IMR-90 (cell line): Measurements from ENCODE around the gene USP30. TPM values are rescaled to one million over a fixed set of nuclear protein-coding genes. Genes with fewer than 3 reads are reported as not detected.

Source experiments
- ATAC-seq: fragments of 200-7000 bp; cut with Tn5 transposase; 2 replicates; pipeline ENCODE4 v1.9.1; 2020; ENCODE audit warnings: low read depth, mild to moderate bottlenecking, moderate library complexity
- BruUV-seq: library from RNA; stranded (reverse); fragments of 400-500 nt; replicated peaks from 2 replicates; lab custom pipeline; 2021; lab: Mats Ljungman, UMichigan
- CTCF ChIA-PET: fragments of 300-600 bp; formaldehyde crosslinking; extraction: SDS; loops from one replicate; lab custom pipeline; 2021; ENCODE audit warnings: antibody characterized with exemption; lab: Yijun Ruan, JAX
- POLR2A ChIA-PET: fragments of 300-600 bp; sonication (Branson Sonifier 250); formaldehyde crosslinking; loops from one replicate; lab custom pipeline; 2022; ENCODE audit warnings: antibody characterized with exemption; ENCODE audit not compliant: unreplicated experiment; lab: Charles Lee
- DNase-seq: peaks from one replicate; pipeline ENCODE4 v3.0.0; 2013
- H2AFZ ChIP-seq: replicated peaks from 2 replicates; pipeline ENCODE3; 2013; ENCODE audit warnings: low read length, mild to moderate bottlenecking; ENCODE audit not compliant: poor library complexity
- H2AK5ac ChIP-seq: 2 replicates; pipeline ENCODE4 v1.6.1; 2013; ENCODE audit warnings: low read depth, low read length, inconsistent platforms
- H2AK9ac ChIP-seq: replicated peaks from 2 replicates; pipeline ENCODE3; 2013; ENCODE audit warnings: mild to moderate bottlenecking, low read depth, low read length, moderate library complexity; ENCODE audit not compliant: poor library complexity
- H2BK120ac ChIP-seq: 2 replicates; pipeline ENCODE4 v1.6.1; 2013; ENCODE audit warnings: low read depth, low read length, inconsistent platforms
- H2BK15ac ChIP-seq: 3 replicates; pipeline ENCODE4 v1.6.1; 2013; ENCODE audit warnings: low read depth, low read length, inconsistent platforms
- H2BK20ac ChIP-seq: 2 replicates; pipeline ENCODE4 v1.6.1; 2013; ENCODE audit warnings: low read depth, mild to moderate bottlenecking, inconsistent platforms, low read length, moderate library complexity
- H2BK5ac ChIP-seq: 2 replicates; pipeline ENCODE4 v1.6.1; 2013; ENCODE audit warnings: mild to moderate bottlenecking, low read depth, low read length, inconsistent platforms; ENCODE audit not compliant: poor library complexity, severe bottlenecking
- H3K14ac ChIP-seq: replicated peaks from 2 replicates; pipeline ENCODE4 v1.6.1; 2013; ENCODE audit warnings: low read depth, low read length, inconsistent platforms
- H3K18ac ChIP-seq: 2 replicates; pipeline ENCODE4 v1.6.1; 2013; ENCODE audit warnings: low read depth, low read length, control low read depth
- H3K23ac ChIP-seq: 2 replicates; pipeline ENCODE4 v1.6.1; 2013; ENCODE audit warnings: low read depth, low read length, inconsistent platforms
- H3K27ac ChIP-seq: 2 replicates; pipeline ENCODE4 v1.5.1; 2013; ENCODE audit warnings: mild to moderate bottlenecking, control low read depth, low read length; ENCODE audit not compliant: insufficient read depth
- H3K27me3 ChIP-seq: 2 replicates; pipeline ENCODE4 v1.6.1; 2013; ENCODE audit warnings: low read length; ENCODE audit not compliant: control insufficient read depth, insufficient read depth
- H3K36me3 ChIP-seq: 2 replicates; pipeline ENCODE4 v1.6.1; 2013; ENCODE audit warnings: low read length, mixed read lengths; ENCODE audit not compliant: control insufficient read depth, insufficient read depth
- H3K4ac ChIP-seq: 2 replicates; pipeline ENCODE4 v1.6.1; 2013; ENCODE audit warnings: low read depth, low read length, inconsistent platforms
- H3K4me1 ChIP-seq: 2 replicates; pipeline ENCODE4 v1.6.1; 2013; ENCODE audit warnings: low read length, mixed read lengths; ENCODE audit not compliant: control insufficient read depth, insufficient read depth
- H3K4me2 ChIP-seq: 2 replicates; pipeline ENCODE4 v1.6.1; 2013; ENCODE audit warnings: low read depth, mild to moderate bottlenecking, control low read depth, low read length, moderate library complexity
- H3K4me3 ChIP-seq: 2 replicates; pipeline ENCODE4 v1.5.1; 2013; ENCODE audit warnings: low read depth, mild to moderate bottlenecking, control low read depth, low read length, moderate library complexity; ENCODE audit not compliant: insufficient read depth
- H3K56ac ChIP-seq: 2 replicates; pipeline ENCODE4 v1.6.1; 2013; ENCODE audit warnings: low read length, inconsistent platforms; ENCODE audit not compliant: insufficient read depth; ENCODE audit errors: extremely low read depth
- H3K79me1 ChIP-seq, 2 experiments: 2 replicates each; pipeline ENCODE4 v1.6.1; 2013; ENCODE audit warnings: low read length in 2 of 2, inconsistent platforms in 1 of 2, low read depth in 1 of 2
- H3K9ac ChIP-seq: 2 replicates; pipeline ENCODE4 v1.6.1; 2013; ENCODE audit warnings: low read depth, low read length, control low read depth
- H3K9me1 ChIP-seq: 2 replicates; pipeline ENCODE4 v1.6.1; 2013; ENCODE audit warnings: low read length, inconsistent platforms; ENCODE audit not compliant: insufficient read depth
- H3K9me3 ChIP-seq: 2 replicates; pipeline ENCODE4 v1.6.1; 2013; ENCODE audit warnings: low read length; ENCODE audit not compliant: control insufficient read depth, insufficient read depth
- H4K20me1 ChIP-seq: 2 replicates; pipeline ENCODE4 v1.6.1; 2013; ENCODE audit warnings: low read length, inconsistent platforms; ENCODE audit not compliant: insufficient read depth
- H4K5ac ChIP-seq: 2 replicates; pipeline ENCODE4 v1.6.1; 2013; ENCODE audit warnings: mild to moderate bottlenecking, low read depth, low read length, control low read depth
- H4K8ac ChIP-seq, 2 experiments: 2 replicates each; pipeline ENCODE4 v1.6.1; 2013; ENCODE audit warnings: low read depth in 2 of 2, low read length in 2 of 2, control low read depth in 1 of 2, inconsistent platforms in 1 of 2
- H4K91ac ChIP-seq: 2 replicates; pipeline ENCODE4 v1.6.1; 2013; ENCODE audit warnings: low read depth, low read length, inconsistent platforms; ENCODE audit not compliant: insufficient read depth
- FOS ChIP-seq: fragments of 150-350 bp; IDR thresholded peaks from 2 replicates; pipeline ENCODE4 v1.6.1; 2016; ENCODE audit warnings: low read depth, low read length
- MAZ ChIP-seq: IDR thresholded peaks from 2 replicates; pipeline ENCODE4 v1.6.1; 2012; ENCODE audit warnings: low read depth, mild to moderate bottlenecking, low read length, improper control_type of control experiment, moderate library complexity, borderline replicate concordance
- POLR2A ChIP-seq: IDR thresholded peaks from 2 replicates; pipeline ENCODE4 v1.6.1; 2012; ENCODE audit warnings: mild to moderate bottlenecking, low read depth, low read length
- RAD21 ChIP-seq: IDR thresholded peaks from 2 replicates; pipeline ENCODE4 v1.6.1; 2012; ENCODE audit warnings: low read length, improper control_type of control experiment
- RCOR1 ChIP-seq: IDR thresholded peaks from 2 replicates; pipeline ENCODE4 v1.6.1; 2012; ENCODE audit warnings: mild to moderate bottlenecking, low read length, improper control_type of control experiment; ENCODE audit not compliant: insufficient replicate concordance
- RFX5 ChIP-seq: IDR thresholded peaks from 2 replicates; pipeline ENCODE4 v1.8.0; 2012; ENCODE audit warnings: low read depth, mild to moderate bottlenecking, low read length, moderate library complexity
- SMC3 ChIP-seq: fragments of 150-350 bp; IDR thresholded peaks from 2 replicates; pipeline ENCODE4 v1.6.1; 2016; ENCODE audit warnings: low read depth, mild to moderate bottlenecking, antibody characterized with exemption, low read length, moderate library complexity
- WGBS, 2 experiments: methylation state at CpG; one replicate each; pipeline versions ENCODE4 v1.1.5 to v1.1.7; 2013; ENCODE audit warnings: missing lambda C conversion rate in 2 of 2; ENCODE audit not compliant: insufficient read length in 1 of 2; ENCODE audit errors: extremely low coverage in 2 of 2; 5-methylcytosine and 5-hydroxymethylcytosine counted together
- dilution Hi-C: fragments of 300-500 bp; cut with HindIII; formaldehyde crosslinking; loops from one replicate; pipeline ENCODE4 v1.14.3; 2018; ENCODE audit warnings: low sequenced_read_pairs; ENCODE audit not compliant: unreplicated experiment
- in situ Hi-C: fragments of 300-500 bp; cut with MboI; formaldehyde crosslinking; loops from 3 replicates; pipeline ENCODE4 v1.14.3; 2019; ENCODE audit warnings: low sequenced_read_pairs, inconsistent platforms, mixed read lengths
- intact Hi-C: fragments of 100-400 bp; cut with micrococcal nuclease; formaldehyde crosslinking; loops from 2 replicates; pipeline ENCODE4 v1.10.0; 2022
- polyA plus RNA-seq, 3 experiments: library from polyadenylated mRNA; depleted of rRNA; stranded (reverse); fragments of >200 nt; gene quantifications; 2 replicates each; pipeline ENCODE4 v1.2.3, GENCODE V29; 2012; ENCODE audit warnings: low replicate concordance in 1 of 3
- total RNA-seq: library from RNA; depleted of rRNA; stranded (reverse); fragments of >200 nt; gene quantifications from 2 replicates; pipeline ENCODE4 v1.2.3, GENCODE V29; 2012

The USP30 gene
- total and polyA plus RNA-seq, 2 of the 4 experiments (the other 2 are of a cell fraction): 10.4 to 11.2 TPM

- H3K27me3 ChIP-seq: no peaks in the 10 kb centered on the region
- 0 out of 2 replicates have a peak, but pooled peaks cover 3% of the 10 kb centered on the region for H3K9me1 ChIP-seq
- H3K14ac ChIP-seq: no peak overlapping the region
- dilution Hi-C loops: no loop called here
- H3K4me2 ChIP-seq: no peak overlapping the region
- H3K9ac ChIP-seq: no peak overlapping the region
- H3K79me1 ChIP-seq: peaks cover 14 to 28% of the 10 kb centered on the region in 2 experiments
- H2BK20ac ChIP-seq: no peak overlapping the region
- H2BK5ac ChIP-seq: no peak overlapping the region
- no peak overlapping the region for H3K56ac ChIP-seq
- no peak overlapping the region for H4K91ac ChIP-seq
- POLR2A ChIA-PET: no interaction called here
- WGBS, 2 experiments: 100% methylated on average over 2 of the region's 3 CpGs; no CpG with 5 or more reads in 1 of the 2 experiments
- intact Hi-C loops: no loop called here
- no peak overlapping the region for H4K5ac ChIP-seq
- H2BK15ac ChIP-seq: no peak overlapping the region
- CTCF ChIA-PET: no interaction called here
- H4K8ac ChIP-seq: no peak overlapping the region
- no peak overlapping the region for H3K4me3 ChIP-seq
- no peak overlapping the region for H3K18ac ChIP-seq
- TF ChIP-seq RFX5 (no peak), POLR2A (no peak), RAD21 (no peak), SMC3 (no peak), FOS (no peak), MAZ (no peak), RCOR1 (no peak)
- ATAC-seq (no peak), DNase-seq (no peak)
- H3K36me3 ChIP-seq: peaks cover 38% of the 10 kb centered on the region
- no peak overlapping the region for H2AFZ ChIP-seq
- no peak overlapping the region for H3K4ac ChIP-seq
- in situ Hi-C loops: no loop called here
- H2AK5ac ChIP-seq: no peak overlapping the region
- H4K20me1 ChIP-seq: no peaks in the 10 kb centered on the region
- no peaks in the 10 kb centered on the region for H3K4me1 ChIP-seq
- H3K23ac ChIP-seq: no peak overlapping the region
- H3K9me3 ChIP-seq: no peaks in the 10 kb centered on the region
- no peak overlapping the region for H3K27ac ChIP-seq
- H2AK9ac ChIP-seq: no peak overlapping the region
- BruUV-seq: no TSS peak
- H2BK120ac ChIP-seq: no peak overlapping the region
These were observed 50.1 kb downstream of the USP30 start for GRCh38 chr12:109102491-109102890.
